ENCODE data around the gene CNTN4. TPM values are rescaled to one million over a fixed set of nuclear protein-coding genes. Genes with fewer than 3 reads are reported as not detected.

Gene CNTN4
- total RNA-seq, 1 donor from 2014 or later = 22.1 TPM

- Histone ChIP-seq H3K36me3 (no peaks in the 10 kb centered on the region), H3K4me3 (no peak overlapping the region), H3K27ac (no peak overlapping the region), H3K9me3 (no peaks in the 10 kb centered on the region), H3K27me3 (no peaks in the 10 kb centered on the region), H3K4me1 (no peaks in the 10 kb centered on the region)
- intact Hi-C loops (cut with DNase I) = no loop called here
- DNase-seq (ENCODE audit: extremely low spot score in 2 of 2) = no peak
- TF ChIP-seq POLR2AphosphoS5 (IDR thresholded peaks at IDR 0.05; ENCODE audit: insufficient read depth in 1 of 2, low read depth in 1 of 2) = no peak
- TF ChIP-seq CTCF (IDR thresholded peaks at IDR 0.05) = no peak
- TF ChIP-seq POLR2A (IDR thresholded peaks at IDR 0.05) = no peak
These were observed 967.7 kb downstream of the CNTN4 start for GRCh38 chr3:3066378-3066777.

- intact Hi-C loops (cut with DNase I) = no loop called here
- no peaks in the 10 kb centered on the region for H3K9me3 ChIP-seq
- H3K27me3 ChIP-seq = no peaks in the 10 kb centered on the region
- no peaks in the 10 kb centered on the region for H3K4me1 ChIP-seq
- no peak overlapping the region for H3K27ac ChIP-seq
- DNase-seq (ENCODE audit: extremely low spot score in 2 of 2) = no peak
- TF ChIP-seq POLR2A (IDR thresholded peaks at IDR 0.05) (no peak), POLR2AphosphoS5 (IDR thresholded peaks at IDR 0.05; ENCODE audit: insufficient read depth in 1 of 2, low read depth in 1 of 2) (no peak), CTCF (IDR thresholded peaks at IDR 0.05) (no peak)
- H3K36me3 ChIP-seq = no peaks in the 10 kb centered on the region
- H3K4me3 ChIP-seq = no peak overlapping the region
These were observed 968.2 kb downstream of the CNTN4 start for GRCh38 chr3:3066910-3067309.

- TF ChIP-seq POLR2AphosphoS5 (IDR thresholded peaks at IDR 0.05; ENCODE audit: insufficient read depth in 1 of 2, low read depth in 1 of 2) = no peak
- TF ChIP-seq POLR2A (IDR thresholded peaks at IDR 0.05) = no peak
- TF ChIP-seq CTCF (IDR thresholded peaks at IDR 0.05) = no peak
- Histone ChIP-seq H3K4me3 (no peak overlapping the region), H3K27me3 (no peaks in the 10 kb centered on the region), H3K27ac (no peak overlapping the region), H3K9me3 (no peaks in the 10 kb centered on the region), H3K4me1 (no peaks in the 10 kb centered on the region), H3K36me3 (no peaks in the 10 kb centered on the region)
- intact Hi-C loops (cut with DNase I) = no loop called here
- DNase-seq (ENCODE audit: extremely low spot score in 2 of 2) = no peak
These were observed 969.8 kb downstream of the CNTN4 start for GRCh38 chr3:3068358-3068881.

DNA sequence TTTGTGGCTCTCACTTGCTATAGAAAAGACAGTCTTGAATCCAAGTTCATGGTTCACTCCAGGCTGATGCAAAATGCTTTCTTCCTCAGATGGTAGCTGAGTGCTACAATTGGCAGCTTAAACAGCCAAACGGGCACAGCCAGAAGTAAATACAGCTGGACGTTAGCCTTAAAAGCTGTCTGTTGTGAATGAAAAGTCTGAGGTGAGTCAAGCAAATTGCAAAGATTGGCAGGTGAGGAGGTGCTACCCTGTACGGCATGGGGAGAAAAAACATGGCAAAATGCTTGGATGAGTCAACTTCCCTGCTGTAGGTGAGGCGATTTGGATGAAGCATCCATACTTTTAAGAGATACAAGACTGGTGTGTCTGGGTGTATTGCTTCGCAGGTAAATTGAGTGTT, 971.1 kb downstream of the CNTN4 start:
- Histone ChIP-seq H3K4me3 (no peak overlapping the region), H3K27me3 (no peaks in the 10 kb centered on the region), H3K9me3 (no peaks in the 10 kb centered on the region), H3K4me1 (no peaks in the 10 kb centered on the region), H3K36me3 (no peaks in the 10 kb centered on the region), H3K27ac (no peak overlapping the region)
- DNase-seq (ENCODE audit: extremely low spot score in 2 of 2) = no peak
- TF ChIP-seq POLR2A (IDR thresholded peaks at IDR 0.05) (no peak), POLR2AphosphoS5 (IDR thresholded peaks at IDR 0.05; ENCODE audit: insufficient read depth in 1 of 2, low read depth in 1 of 2) (no peak), CTCF (IDR thresholded peaks at IDR 0.05) (no peak)
- intact Hi-C loops (cut with DNase I) = no loop called here

DNA sequence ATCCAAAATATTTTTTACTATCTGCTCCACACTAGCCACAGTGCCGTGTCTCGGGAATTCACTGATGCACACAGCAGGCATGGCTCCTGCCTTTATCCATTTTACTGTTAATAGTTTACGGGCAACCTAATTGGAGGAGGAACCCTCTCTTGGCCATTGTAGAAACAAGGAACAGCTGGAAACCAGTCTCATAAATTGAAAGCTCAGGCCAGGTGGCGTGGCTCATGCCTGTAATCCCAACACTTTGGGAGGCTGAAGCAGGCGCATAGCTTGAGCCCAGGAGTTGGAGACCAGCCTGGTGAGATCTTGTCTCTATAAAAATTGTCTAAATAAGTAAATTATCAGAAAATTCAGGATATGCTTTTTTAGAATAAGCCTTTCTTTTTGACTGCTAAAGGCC, 972.5 kb downstream of the CNTN4 start:
- Histone ChIP-seq H3K9me3 (no peaks in the 10 kb centered on the region), H3K4me3 (no peak overlapping the region), H3K4me1 (no peaks in the 10 kb centered on the region), H3K27ac (no peak overlapping the region), H3K27me3 (no peaks in the 10 kb centered on the region), H3K36me3 (no peaks in the 10 kb centered on the region)
- TF ChIP-seq POLR2AphosphoS5 (IDR thresholded peaks at IDR 0.05; ENCODE audit: insufficient read depth in 1 of 2, low read depth in 1 of 2) = no peak
- DNase-seq (ENCODE audit: extremely low spot score in 2 of 2) = no peak
- intact Hi-C loops (cut with DNase I) = no loop called here

Measured in vagina (tissue), 2 donors.